ENCODE results near the gene MPV17L2.

The MPV17L2 gene

DNA sequence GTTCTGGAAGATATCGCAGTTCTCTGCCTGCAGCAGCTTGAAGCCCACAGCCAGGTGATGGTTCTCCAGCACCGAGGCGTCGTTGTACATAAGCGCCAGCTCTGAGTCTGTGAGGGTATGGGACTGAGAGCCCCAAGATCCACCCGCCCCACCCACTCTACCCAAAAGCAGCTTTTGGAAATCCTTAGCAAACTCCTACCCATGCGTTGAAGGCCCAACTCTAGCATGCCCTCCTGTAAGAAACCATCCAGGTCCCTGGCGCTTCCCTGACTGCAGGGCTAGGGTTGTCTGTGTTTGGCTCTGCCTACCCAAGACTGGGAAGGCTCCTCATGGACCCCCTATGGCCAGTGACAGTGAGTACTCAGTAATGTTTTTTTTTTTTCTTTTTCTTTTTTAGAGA, 23.8 kb downstream of the MPV17L2 start:
- FAIRE-seq: no peak
- no peak for DNase-seq (ENCODE audit: low spot score)

DNA sequence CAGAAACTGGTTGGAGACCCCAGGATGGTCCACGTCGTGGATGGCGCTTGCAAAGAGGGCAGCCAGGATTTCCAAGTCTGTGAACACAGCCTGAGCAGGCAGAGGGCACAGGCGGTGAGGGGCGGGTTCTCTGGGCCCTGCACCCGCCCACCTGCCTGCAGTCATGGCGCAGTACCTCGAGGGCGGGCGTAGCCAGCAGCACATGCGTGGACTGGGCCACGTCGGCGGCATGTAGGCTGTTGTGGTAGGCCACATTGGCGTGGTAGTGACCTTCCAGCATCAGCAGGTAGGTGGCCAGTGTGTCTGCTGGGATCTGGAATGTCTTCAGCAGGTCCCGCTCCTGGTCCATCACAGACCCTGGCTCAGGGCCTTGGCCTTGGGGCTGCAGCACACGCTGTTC, 25.1 kb downstream of the MPV17L2 start:
- FAIRE-seq (no peak), DNase-seq (ENCODE audit: low spot score) (no peak)

DNA sequence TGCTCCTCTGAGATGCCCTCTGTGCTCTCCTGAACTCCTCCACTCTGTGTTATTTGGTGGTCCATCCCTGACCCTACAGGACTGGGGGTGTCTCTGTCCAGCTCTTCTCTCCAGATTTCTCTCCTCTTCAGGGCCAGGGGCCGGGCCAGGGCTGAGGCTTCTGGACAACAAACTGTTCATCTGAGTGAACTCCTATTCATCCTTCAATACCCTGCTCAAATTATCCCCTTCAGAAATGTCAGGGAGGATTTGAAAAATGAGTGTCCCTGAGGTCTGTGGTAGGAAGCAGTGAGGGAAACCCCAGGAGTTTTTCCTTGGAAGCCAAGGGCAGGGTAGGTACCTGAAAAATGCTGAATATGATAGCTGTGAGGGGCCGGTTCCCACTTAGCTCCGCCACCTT, 25.6 kb downstream of the MPV17L2 start:
- FAIRE-seq (no peak), DNase-seq (ENCODE audit: low spot score) (no peak)

DNA sequence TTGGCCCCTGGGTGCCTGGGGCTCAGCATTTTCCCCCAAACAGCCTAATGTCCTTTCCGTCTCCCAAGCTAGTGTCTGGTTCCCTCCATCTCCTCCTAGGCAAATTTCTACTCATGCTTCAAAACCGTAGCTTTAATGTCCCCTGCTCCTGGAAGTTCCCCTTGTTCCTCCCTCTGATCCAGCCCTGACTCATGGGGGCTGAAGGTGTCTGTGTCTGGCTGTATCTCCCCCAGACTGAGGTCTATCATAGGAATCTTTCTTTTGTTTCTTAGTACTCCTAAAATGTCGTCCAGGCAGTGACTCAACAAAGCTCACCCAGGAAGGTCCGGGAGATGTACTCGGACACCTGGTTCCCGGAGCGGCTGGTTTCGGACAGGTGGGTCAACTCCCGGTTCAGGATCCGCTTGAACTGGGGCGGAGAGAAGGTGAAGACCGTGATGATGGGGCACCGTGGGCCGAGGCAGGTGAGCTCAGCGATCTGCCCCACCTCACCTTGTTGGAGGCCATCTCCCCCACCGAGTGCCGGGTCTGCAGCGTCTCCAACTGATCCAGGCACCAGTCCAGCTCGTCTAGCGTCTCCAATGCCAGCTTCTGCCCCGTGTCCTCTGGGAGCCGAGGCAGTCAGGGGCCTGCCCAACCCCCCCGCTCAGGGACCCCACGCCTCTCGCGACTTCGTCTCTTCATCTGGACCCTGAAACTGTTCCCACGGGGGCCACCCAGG, 27.1 kb downstream of the MPV17L2 start:
- FAIRE-seq (no peak), DNase-seq (ENCODE audit: low spot score) (no peak)

DNA sequence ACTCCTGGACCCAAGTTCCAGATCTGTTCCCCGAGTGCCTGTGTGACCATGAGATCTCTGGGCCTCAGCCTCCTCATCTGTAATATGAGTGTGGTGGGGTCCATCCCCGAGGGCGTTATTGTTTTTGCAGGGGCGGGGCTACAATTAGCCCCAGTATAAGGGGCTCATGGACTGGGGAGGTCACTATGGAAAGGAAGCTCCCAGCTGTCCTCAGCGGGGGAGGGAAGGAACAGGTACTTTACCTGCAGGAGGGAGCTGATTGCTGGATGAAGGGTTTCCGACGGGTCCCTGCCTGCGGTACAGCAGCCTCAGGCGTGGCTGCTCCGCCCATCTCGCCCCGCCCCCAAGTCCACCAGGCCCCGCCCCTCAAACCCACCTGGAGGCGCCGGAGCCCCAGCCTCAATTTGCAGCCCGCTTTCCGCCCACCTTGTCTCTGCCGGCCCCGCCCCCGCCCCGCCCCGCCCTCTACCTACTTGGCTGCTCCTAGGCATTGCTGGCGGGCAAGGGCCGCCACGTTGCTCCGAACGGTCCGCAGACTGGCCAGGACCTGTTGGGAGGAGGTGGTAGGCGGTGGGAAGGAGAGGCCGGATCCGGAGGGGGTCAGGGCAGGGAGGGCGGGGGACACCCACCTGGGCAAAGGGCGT, 27.7 kb downstream of the MPV17L2 start:
- DNase-seq (ENCODE audit: low spot score) (no peak), FAIRE-seq (no peak)

DNA sequence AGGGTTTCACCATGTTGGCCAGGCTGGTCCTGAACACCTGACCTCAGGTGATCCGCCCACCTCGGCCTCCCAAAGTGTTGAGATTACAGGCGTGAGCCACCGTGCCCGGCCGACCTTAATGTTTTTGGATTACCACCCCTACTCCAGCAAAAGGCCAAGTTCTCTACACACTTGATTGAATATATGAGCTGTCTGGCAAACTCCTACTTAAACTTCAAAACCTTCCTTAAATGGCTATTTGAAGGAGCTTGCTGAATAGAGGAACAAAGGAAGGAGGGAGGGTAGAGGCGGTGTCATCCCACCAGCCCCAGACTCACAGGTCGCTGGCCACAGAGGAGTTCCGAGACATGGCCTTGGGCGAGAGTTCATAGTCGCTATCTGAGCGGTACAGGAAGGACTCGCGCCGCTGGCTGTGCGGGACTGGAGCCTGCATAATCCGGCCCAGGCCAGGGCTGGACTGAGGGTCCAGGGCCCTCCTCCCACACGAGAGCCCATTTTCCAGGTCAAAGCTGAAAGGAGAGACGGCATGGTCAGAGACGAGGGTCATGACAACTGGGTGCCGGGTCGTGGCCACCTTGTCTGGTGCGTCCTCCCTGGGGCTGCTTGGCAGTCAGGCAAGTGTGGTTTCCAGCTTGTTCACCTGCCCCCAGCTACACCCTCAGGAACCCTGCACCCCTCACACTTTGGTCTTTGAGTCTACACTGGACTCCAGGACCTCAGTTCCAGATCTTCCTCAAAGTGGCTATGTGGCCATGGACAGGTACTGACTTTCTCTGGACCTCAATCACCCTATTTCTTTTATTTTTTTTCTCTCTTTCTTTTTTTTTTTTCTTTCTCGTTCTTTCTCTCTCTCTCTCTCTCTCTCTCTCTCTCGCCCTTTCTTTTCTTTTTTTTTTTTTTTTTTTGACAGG, 29.1 kb downstream of the MPV17L2 start:
- DNase-seq (ENCODE audit: low spot score) (no peak), FAIRE-seq (no peak)

DNA sequence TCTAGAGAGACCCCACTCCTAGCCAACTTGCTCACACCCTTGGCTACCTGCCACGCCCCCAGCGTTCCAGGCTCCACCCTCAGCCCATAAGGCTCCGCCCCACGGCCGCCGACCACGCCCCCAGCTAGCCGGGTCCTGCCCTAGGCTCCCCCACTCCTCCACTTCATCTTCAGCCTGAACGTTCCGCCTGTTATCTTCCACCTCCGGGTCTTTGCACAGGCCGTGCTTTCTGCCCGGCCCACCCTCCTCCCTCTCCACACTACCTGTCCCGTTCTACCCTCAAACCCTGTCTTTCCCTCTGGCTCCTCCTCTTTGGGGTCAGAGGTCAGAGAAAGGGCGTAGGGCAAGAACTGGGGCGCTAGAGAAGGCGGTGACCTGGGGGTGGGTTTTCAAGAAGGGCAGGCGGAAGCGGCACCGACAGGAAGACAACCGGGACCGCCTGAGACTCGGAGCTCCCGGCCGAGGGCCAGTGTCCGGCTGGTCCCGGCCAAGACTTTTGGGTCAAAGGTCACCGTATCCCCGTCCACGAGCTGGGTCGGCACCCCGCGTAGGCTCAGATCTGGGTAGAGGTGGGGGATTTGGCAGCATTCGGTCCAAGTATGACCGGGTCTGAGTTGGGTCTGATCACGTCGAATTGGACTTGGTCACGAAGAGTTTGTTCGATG, 31.0 kb downstream of the MPV17L2 start:
- no peak for FAIRE-seq

DNA sequence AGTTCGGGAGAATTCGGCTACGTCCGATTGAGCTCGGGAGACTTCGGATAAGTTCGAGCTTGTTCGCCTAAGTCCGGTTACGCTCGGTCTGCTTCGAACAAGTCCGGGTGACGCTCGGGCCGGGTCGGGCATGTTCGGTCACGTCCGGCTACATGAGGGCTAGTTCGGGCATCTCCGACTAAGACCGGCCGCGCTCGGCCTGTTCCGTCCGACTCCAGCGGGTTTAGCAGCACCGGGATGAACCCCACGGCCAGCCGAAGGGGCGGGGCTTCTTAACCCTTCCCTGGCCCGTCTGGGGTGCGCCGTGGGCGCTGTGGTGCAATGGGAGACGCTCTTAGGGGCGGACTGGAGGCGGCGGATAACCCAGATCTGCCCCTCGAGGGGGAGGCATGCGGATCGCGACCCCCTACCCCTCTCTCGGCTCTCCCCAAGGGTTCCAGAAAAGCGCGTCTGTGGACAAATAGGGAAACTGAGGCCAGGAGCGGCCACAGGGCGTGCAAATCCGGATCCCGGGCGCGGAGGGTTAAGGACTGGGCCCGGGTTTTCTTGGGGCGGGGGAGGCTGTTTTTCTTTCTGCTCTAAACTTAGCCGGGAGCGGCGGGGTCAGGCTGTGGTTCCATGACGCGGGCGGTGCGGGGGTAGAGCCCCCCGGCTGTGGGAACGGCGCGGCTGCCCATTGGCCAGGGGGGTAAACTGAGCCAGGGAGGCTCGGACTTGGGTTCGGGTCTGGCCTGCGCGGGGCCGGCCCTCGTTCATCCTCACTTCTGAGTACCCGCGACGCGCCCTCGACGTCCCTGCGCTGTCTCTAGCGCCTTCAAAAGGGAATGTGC, 31.7 kb downstream of the MPV17L2 start:
- DNase-seq (ENCODE audit: low spot score) (peak; percentile 88), FAIRE-seq (peak; percentile 91)

More for the DNA sequence above, 31.0 kb downstream of the MPV17L2 start:
- no peak for DNase-seq (ENCODE audit: low spot score)

DNA sequence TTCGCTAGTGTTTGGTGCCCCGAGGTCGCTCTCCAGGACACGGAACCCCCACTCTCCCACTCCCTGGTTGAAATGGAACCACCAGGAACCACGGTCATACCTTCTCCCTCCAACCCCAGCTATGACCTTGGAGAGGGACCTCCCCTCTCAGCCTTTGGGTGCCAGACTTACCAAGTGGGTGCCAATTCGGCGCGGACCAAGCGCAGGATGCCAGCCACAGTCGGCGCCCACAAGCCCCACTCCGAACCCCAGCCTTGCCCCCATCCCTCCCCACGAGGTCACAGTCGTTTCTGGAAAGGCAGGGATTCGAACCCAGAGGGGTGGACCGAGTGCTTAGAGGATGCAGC, 32.3 kb downstream of the MPV17L2 start:
- FAIRE-seq: no peak
- no peak for DNase-seq (ENCODE audit: low spot score)

DNA sequence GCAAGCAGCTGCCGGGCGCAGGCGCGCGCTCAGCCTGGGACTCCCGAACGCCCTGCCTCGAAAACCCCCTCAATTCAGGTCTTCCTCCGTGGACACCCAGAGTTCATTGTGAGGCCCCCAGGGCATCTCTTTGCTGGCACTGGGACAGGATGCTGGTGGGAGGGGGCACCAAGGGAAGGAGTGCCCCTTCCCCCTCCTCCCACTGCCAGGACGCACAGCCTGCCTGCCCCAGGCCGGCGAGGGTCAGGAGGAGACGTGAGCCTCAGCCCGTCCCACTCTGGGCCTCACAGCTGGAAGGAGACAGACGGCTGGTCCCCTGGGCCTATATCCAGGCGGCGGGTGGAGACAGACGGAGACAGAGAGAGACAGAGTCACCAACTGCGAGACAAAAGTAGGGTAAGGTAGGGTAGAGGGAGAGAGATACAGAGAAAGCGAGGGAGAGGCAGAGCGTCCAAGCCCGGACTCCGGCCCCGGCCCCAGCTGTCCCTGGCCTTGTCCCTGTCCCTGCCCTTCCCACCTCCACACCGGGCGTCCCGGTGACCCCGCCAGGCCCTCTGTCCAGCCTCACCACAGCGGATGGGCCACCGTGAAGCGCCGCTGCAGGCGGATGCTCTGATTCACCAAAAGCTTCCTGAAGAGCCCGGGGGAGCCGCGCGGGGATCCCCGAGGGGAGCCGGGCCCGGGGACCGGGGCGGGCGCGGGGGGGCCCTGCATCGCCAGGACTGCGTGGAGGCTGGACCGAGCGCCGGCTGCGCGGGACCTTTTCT, 32.9 kb downstream of the MPV17L2 start, which contains the start of gene PDE4C:
TSS of gene PDE4C (minus strand) at position 737 of the 767 bp plus-strand sequence. CDS start at position 714, 23 bp downstream.
- DNase-seq (ENCODE audit: low spot score) (no peak), FAIRE-seq (no peak)

DNA sequence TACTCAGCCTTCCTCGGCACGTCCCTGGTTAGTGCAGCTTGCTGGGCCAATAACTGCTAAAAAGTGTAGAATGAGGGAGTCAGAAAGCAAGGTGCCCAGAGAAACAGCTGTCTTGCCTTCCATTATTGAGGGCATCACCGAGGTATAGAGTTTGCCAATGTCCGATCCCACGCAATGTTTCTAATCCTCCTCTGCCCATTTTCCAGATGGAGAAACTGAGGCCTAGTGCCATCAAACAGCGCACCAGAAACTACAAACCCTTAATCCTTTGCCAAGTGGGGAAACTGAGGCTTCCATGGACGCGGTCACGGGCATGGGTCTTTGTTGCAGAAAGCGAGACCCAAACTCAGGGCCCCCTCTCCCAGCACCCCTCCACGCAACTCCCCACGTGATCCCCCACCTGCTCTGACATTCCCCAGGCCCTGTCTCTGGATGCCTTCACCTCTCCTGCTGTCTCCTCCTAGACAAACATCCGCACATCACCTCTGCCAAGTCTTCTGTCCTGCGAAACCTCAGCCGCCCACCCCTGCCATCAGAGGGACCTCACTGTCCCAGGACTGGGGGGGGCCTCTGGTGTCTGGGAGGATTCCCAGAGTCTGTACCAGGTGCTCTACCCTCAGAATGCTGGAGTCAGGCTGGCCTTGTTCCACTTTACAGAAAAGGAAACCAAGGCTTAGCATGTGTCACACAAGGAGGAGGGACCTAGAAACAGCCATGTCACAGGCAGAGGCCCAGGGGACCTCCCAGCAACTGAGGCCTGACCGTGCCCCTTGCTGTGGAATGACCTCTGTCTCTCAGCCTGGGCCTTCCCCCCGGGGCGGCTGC, 34.1 kb downstream of the MPV17L2 start:
- FAIRE-seq (no peak), DNase-seq (ENCODE audit: low spot score) (no peak)

DNA sequence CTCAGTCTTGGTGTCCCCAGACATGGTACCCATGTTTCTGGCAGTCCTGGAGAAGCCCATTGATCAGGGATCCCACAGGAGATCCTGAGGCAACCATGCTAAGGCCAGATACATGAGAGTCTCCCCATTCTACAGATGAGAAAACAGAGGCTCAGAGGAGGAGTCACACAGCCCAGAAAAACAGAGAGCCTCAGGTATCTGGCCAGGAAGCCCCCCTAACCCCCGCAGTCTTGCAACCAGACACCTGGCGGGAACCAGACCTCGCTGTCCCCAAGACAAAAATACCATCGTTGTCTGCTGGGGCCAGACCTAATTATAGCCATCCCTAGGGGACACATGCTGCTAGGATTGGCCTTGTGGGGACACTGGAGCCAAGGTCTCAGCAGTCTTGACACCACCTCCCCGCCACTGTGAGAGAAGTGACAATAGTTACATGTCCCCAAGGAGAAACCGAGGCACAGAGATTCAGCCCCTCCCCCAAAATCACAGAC, 34.8 kb downstream of the MPV17L2 start:
- no peak for FAIRE-seq
- no peak for DNase-seq (ENCODE audit: low spot score)

DNA sequence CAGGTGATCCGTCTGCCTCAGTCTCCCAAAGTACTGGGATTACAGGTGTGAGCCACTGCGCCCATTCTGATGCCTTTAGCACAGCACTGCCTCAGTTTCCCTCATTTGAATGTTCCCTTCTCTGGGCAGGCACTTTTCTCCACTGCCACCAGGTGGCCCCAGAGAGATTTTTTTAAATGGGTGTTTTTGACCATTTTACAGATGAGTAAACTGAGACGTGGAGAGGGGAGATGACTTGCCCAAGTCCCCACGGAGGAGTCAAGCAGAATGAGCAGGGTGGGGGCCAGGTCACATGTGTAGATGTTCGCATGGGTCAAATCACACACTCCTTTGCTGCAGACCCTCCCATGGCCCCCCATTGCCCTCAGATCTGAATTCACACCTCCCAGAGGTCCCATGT, 36.5 kb downstream of the MPV17L2 start:
- DNase-seq (ENCODE audit: low spot score) (no peak), FAIRE-seq (no peak)

DNA sequence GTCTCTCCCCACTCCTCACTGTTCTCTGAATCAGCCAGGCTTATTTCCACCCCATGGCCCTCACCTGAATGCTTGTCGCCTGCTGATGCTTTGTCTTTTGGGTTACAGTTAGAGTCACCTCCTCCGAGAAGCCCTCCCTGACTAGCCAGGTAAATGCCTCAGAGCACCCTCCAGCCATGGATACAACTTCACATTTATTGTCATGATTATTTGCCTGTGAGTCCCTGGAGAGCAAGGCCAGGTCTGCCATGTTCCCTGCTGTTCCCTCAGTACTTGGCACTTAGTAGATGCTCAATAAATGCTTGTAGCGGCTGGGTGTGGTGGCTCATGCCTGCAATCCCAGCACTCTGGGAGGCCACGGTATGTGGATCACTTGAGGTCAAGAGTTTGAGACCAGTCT, 36.9 kb downstream of the MPV17L2 start:
- DNase-seq (ENCODE audit: low spot score) (no peak), FAIRE-seq (no peak)

DNA sequence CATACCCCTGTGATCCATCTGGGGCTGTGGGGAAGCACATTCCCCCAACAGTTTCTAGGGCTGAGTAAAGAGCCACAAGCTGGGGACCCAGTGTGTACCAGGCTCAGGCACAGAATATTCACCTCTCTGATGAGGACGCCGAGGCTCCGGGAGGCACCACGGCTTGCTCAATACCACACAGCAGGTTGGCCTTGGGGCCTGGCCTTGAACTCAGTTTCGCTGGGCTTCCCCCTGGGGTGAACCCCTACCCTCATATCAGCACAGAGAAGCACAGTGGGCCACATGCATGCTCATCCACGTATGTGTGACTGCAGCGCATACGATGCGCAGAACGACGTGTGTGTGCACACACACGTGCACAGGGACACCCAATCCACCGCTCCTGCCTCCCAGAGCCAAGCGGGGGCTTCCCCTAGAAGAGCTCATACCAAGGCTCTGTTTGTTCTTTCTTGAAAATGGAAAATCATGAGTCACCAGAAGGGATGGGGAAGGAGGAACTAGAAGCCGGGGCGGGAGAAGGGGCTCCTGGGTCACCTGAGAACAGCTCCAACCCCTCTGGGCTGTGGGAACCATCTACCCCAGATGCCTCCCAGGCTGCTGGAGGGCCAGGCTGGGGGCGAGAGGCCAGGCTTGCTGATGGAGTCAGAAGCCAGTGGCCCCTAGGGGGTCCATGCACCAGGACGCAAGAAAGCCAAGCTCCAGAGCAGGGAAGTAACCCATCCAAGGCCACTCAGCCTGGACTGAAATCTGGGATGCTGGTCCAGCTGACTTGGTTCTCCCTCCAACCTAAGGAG, 38.1 kb downstream of the MPV17L2 start:
- FAIRE-seq (no peak), DNase-seq (ENCODE audit: low spot score) (no peak)

DNA sequence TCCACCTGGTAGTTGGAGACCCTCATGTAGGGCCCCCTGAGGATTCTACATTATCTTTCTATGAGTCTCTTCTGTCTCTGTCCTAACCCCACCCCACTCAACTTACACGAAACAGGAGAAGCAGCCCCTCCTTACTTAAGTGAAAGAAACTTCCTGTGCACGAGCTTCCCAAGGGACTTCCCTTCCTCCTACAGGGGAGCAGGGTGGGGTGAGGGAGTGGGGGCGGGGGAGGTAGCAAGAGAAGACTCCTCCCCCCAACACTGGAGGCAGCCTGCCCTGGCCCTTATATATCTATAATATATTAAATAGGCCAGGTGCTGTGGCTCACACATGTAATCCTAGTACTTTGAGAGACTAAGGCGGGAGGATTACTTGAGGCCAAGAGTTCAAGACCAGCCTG, 38.8 kb downstream of the MPV17L2 start:
- FAIRE-seq (no peak), DNase-seq (ENCODE audit: low spot score) (no peak)

DNA sequence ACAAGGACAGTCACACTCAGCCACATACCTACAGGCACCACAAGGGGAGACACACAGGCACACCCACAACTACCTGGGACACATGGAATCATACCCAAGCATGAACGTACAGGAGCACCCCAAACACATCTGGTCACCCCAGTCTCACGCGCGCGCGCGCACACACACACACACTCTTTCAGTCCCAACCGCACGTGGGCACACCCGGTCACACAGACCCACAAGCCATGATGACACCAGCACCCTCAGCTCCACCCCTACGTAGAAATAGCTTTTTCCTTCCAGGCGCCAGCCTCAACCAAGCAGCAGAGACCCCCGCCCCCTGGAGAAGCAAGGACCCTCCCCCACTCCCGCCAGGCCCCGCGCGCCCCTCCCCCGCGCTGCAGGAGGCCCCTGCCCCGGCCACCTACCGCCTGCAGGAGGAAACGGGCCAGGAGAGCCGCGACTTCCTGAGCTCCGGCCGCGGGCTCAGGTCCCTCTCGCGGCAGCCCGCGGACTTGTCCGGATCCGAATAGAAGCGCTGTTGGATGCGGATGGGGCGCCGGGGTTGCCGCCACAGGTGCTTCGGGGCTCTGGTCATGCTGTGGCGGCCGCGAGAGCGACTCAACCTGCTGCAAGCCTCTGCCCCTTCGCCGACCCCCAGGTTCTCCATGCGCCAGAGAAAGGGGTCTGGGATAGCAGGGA, 39.7 kb downstream of the MPV17L2 start:
- DNase-seq (ENCODE audit: low spot score) (no peak), FAIRE-seq (no peak)

Measured in RCC 7860 (cell line).